ENCODE data around the gene LRRTM3. TPM values are rescaled to one million over a fixed set of nuclear protein-coding genes. Genes with fewer than 3 reads are reported as not detected.

The LRRTM3 gene
- not detected for total RNA-seq
- total RNA-seq = 0 reads per million in 2 donors

GRCh38 chr10:66925896-66926715 is at the start of gene LRRTM3:
TSS of gene LRRTM3 (plus strand) at chr10:66926036.
- no peaks in the 10 kb centered on the region for H3K36me3 Mint-ChIP-seq (ENCODE audit: low read depth)
- DNase-seq = no peak
- H3K9me3 ChIP-seq (ENCODE audit: control insufficient read depth, low read length, poor library complexity, severe bottlenecking) = no peaks in the 10 kb centered on the region
- peak; percentile 98 for ATAC-seq
- H3K4me3 Mint-ChIP-seq = no peak within 1 kb of the TSS
- H3K4me1 Mint-ChIP-seq = peaks cover 4% of the 10 kb centered on the region
- H3K27ac Mint-ChIP-seq = no peak within 1 kb of the TSS
- peaks cover 31% of the 10 kb centered on the region for H3K27me3 Mint-ChIP-seq

GRCh38 chr10:66877361-66877760 is 48.5 kb upstream of the LRRTM3 start:
- H3K9me3 ChIP-seq (ENCODE audit: control insufficient read depth, low read length, poor library complexity, severe bottlenecking) = no peaks in the 10 kb centered on the region
- Mint-ChIP-seq H3K4me1 (no peaks in the 10 kb centered on the region), H3K27ac (no peak overlapping the region), H3K36me3 (ENCODE audit: low read depth) (no peaks in the 10 kb centered on the region), H3K27me3 (no peaks in the 10 kb centered on the region), H3K4me3 (no peak overlapping the region)
- ATAC-seq (no peak), DNase-seq (no peak)

GRCh38 chr10:66880292-66880691 is 45.5 kb upstream of the LRRTM3 start:
- no peaks in the 10 kb centered on the region for H3K36me3 Mint-ChIP-seq (ENCODE audit: low read depth)
- no peaks in the 10 kb centered on the region for H3K27me3 Mint-ChIP-seq
- no peaks in the 10 kb centered on the region for H3K9me3 ChIP-seq (ENCODE audit: control insufficient read depth, low read length, poor library complexity, severe bottlenecking)
- no peak overlapping the region for H3K27ac Mint-ChIP-seq
- no peak for ATAC-seq
- H3K4me3 Mint-ChIP-seq = no peak overlapping the region
- no peak for DNase-seq
- no peaks in the 10 kb centered on the region for H3K4me1 Mint-ChIP-seq

- no peaks in the 10 kb centered on the region for H3K27me3 Mint-ChIP-seq
- H3K9me3 ChIP-seq (ENCODE audit: control insufficient read depth, low read length, poor library complexity, severe bottlenecking) = no peaks in the 10 kb centered on the region
- no peak overlapping the region for H3K4me3 Mint-ChIP-seq
- H3K4me1 Mint-ChIP-seq = no peaks in the 10 kb centered on the region
- no peak for ATAC-seq
- H3K27ac Mint-ChIP-seq = no peak overlapping the region
- no peak for DNase-seq
- no peaks in the 10 kb centered on the region for H3K36me3 Mint-ChIP-seq (ENCODE audit: low read depth)
Measured at GRCh38 chr10:66880826-66881225, 45.0 kb upstream of the LRRTM3 start.

GRCh38 chr10:66881814-66882213 is 44.0 kb upstream of the LRRTM3 start:
- no peaks in the 10 kb centered on the region for H3K9me3 ChIP-seq (ENCODE audit: control insufficient read depth, low read length, poor library complexity, severe bottlenecking)
- Mint-ChIP-seq H3K27ac (no peak overlapping the region), H3K27me3 (no peaks in the 10 kb centered on the region), H3K4me3 (no peak overlapping the region), H3K4me1 (no peaks in the 10 kb centered on the region), H3K36me3 (ENCODE audit: low read depth) (no peaks in the 10 kb centered on the region)
- DNase-seq = no peak
- no peak for ATAC-seq

GRCh38 chr10:66882271-66882670 is 43.6 kb upstream of the LRRTM3 start:
- no peaks in the 10 kb centered on the region for H3K9me3 ChIP-seq (ENCODE audit: control insufficient read depth, low read length, poor library complexity, severe bottlenecking)
- no peaks in the 10 kb centered on the region for H3K27me3 Mint-ChIP-seq
- no peak overlapping the region for H3K27ac Mint-ChIP-seq
- DNase-seq (no peak), ATAC-seq (no peak)
- no peaks in the 10 kb centered on the region for H3K36me3 Mint-ChIP-seq (ENCODE audit: low read depth)
- no peak overlapping the region for H3K4me3 Mint-ChIP-seq
- no peaks in the 10 kb centered on the region for H3K4me1 Mint-ChIP-seq

GRCh38 chr10:66886848-66887247 is 39.0 kb upstream of the LRRTM3 start:
- Mint-ChIP-seq H3K4me1 (no peaks in the 10 kb centered on the region), H3K36me3 (ENCODE audit: low read depth) (no peaks in the 10 kb centered on the region), H3K27me3 (no peaks in the 10 kb centered on the region), H3K27ac (no peak overlapping the region), H3K4me3 (no peak overlapping the region)
- H3K9me3 ChIP-seq (ENCODE audit: control insufficient read depth, low read length, poor library complexity, severe bottlenecking) = no peaks in the 10 kb centered on the region
- no peak for ATAC-seq
- DNase-seq = no peak

GRCh38 chr10:66888237-66888636 is 37.6 kb upstream of the LRRTM3 start:
- Mint-ChIP-seq H3K4me3 (no peak overlapping the region), H3K27me3 (no peaks in the 10 kb centered on the region), H3K27ac (no peak overlapping the region), H3K36me3 (ENCODE audit: low read depth) (no peaks in the 10 kb centered on the region), H3K4me1 (no peaks in the 10 kb centered on the region)
- ATAC-seq (no peak), DNase-seq (no peak)
- no peaks in the 10 kb centered on the region for H3K9me3 ChIP-seq (ENCODE audit: control insufficient read depth, low read length, poor library complexity, severe bottlenecking)

- DNase-seq = no peak
- H3K36me3 Mint-ChIP-seq (ENCODE audit: low read depth) = no peaks in the 10 kb centered on the region
- no peak overlapping the region for H3K4me3 Mint-ChIP-seq
- no peak for ATAC-seq
- H3K9me3 ChIP-seq (ENCODE audit: control insufficient read depth, low read length, poor library complexity, severe bottlenecking) = no peaks in the 10 kb centered on the region
- H3K4me1 Mint-ChIP-seq = no peaks in the 10 kb centered on the region
- H3K27ac Mint-ChIP-seq = no peak overlapping the region
- H3K27me3 Mint-ChIP-seq = no peaks in the 10 kb centered on the region
Measured at GRCh38 chr10:66892871-66893270, 33.0 kb upstream of the LRRTM3 start.

GRCh38 chr10:66910671-66911070 is 15.2 kb upstream of the LRRTM3 start:
- H3K36me3 Mint-ChIP-seq (ENCODE audit: low read depth) = no peaks in the 10 kb centered on the region
- ATAC-seq = no peak
- no peaks in the 10 kb centered on the region for H3K9me3 ChIP-seq (ENCODE audit: control insufficient read depth, low read length, poor library complexity, severe bottlenecking)
- no peak for DNase-seq
- H3K4me3 Mint-ChIP-seq = no peak overlapping the region
- H3K4me1 Mint-ChIP-seq = no peaks in the 10 kb centered on the region
- no peak overlapping the region for H3K27ac Mint-ChIP-seq
- H3K27me3 Mint-ChIP-seq = no peaks in the 10 kb centered on the region

- no peaks in the 10 kb centered on the region for H3K4me1 Mint-ChIP-seq
- ATAC-seq (no peak), DNase-seq (no peak)
- H3K27ac Mint-ChIP-seq = no peak overlapping the region
- H3K4me3 Mint-ChIP-seq = no peak overlapping the region
- H3K36me3 Mint-ChIP-seq (ENCODE audit: low read depth) = no peaks in the 10 kb centered on the region
- H3K27me3 Mint-ChIP-seq = no peaks in the 10 kb centered on the region
- H3K9me3 ChIP-seq (ENCODE audit: control insufficient read depth, low read length, poor library complexity, severe bottlenecking) = no peaks in the 10 kb centered on the region
Measured at GRCh38 chr10:66916030-66916429, 9.8 kb upstream of the LRRTM3 start.

- no peak for ATAC-seq
- Mint-ChIP-seq H3K4me1 (no peaks in the 10 kb centered on the region), H3K4me3 (no peak overlapping the region), H3K27ac (no peak overlapping the region), H3K27me3 (no peaks in the 10 kb centered on the region), H3K36me3 (ENCODE audit: low read depth) (no peaks in the 10 kb centered on the region)
- H3K9me3 ChIP-seq (ENCODE audit: control insufficient read depth, low read length, poor library complexity, severe bottlenecking) = no peaks in the 10 kb centered on the region
- no peak for DNase-seq
Measured at GRCh38 chr10:66917104-66917503, 8.7 kb upstream of the LRRTM3 start.

GRCh38 chr10:66919248-66919647 is 6.6 kb upstream of the LRRTM3 start:
- no peak overlapping the region for H3K27ac Mint-ChIP-seq
- DNase-seq (no peak), ATAC-seq (no peak)
- H3K4me1 Mint-ChIP-seq = peaks cover 2% of the 10 kb centered on the region
- no peaks in the 10 kb centered on the region for H3K27me3 Mint-ChIP-seq
- H3K9me3 ChIP-seq (ENCODE audit: control insufficient read depth, low read length, poor library complexity, severe bottlenecking) = no peaks in the 10 kb centered on the region
- H3K36me3 Mint-ChIP-seq (ENCODE audit: low read depth) = no peaks in the 10 kb centered on the region
- no peak overlapping the region for H3K4me3 Mint-ChIP-seq

GRCh38 chr10:66924674-66925345 is 1.0 kb upstream of the LRRTM3 start:
- Mint-ChIP-seq H3K36me3 (ENCODE audit: low read depth) (no peaks in the 10 kb centered on the region), H3K4me3 (no peak overlapping the region), H3K4me1 (peaks cover 4% of the 10 kb centered on the region), H3K27me3 (peaks cover 31% of the 10 kb centered on the region), H3K27ac (no peak overlapping the region)
- ATAC-seq (no peak), DNase-seq (no peak)
- H3K9me3 ChIP-seq (ENCODE audit: control insufficient read depth, low read length, poor library complexity, severe bottlenecking) = no peaks in the 10 kb centered on the region
